PC-3 (cell line): Measurements from ENCODE around the gene NFIL3.

ENCODE experiments used
- CTCF ChIP-seq: fragments of 300-600 bp; sonication (generic); conservative IDR thresholded peaks from 2 replicates; pipeline ENCODE4 v1.5.1; 2017; ENCODE audit warnings: antibody characterized with exemption, low read depth, mild to moderate bottlenecking, low read length
- EZH2phosphoT487 ChIP-seq: fragments of 300-600 bp; sonication (generic); IDR thresholded peaks from 2 replicates; pipeline ENCODE4 v1.6.1; 2018; ENCODE audit warnings: mild to moderate bottlenecking, antibody characterized with exemption, low read length, borderline replicate concordance

- no peak for TF ChIP-seq CTCF
- TF ChIP-seq EZH2phosphoT487 = no peak
Measured at GRCh38 chr9:91436841-91437240, 13.2 kb upstream of the NFIL3 start.
